Activated T-cell treated with anti-CD3 and anti-CD28 coated beads for 1 hour (primary cell): ENCODE data around the gene IRAG1.
"Not testable (repeated sequence)": the region's sequence is repeated elsewhere in the genome, so short reads cannot be mapped to it uniquely, and the experiment has no call there.

Experiments used
- DNase-seq: peaks from one replicate; pipeline ENCODE4 v3.0.0-alpha.2; 2020; ENCODE audit warnings: low read depth

Gene IRAG1

GRCh38 chr11:10709299-10710086 is 15.9 kb upstream of the IRAG1 start:
- DNase-seq: no peak

DNA sequence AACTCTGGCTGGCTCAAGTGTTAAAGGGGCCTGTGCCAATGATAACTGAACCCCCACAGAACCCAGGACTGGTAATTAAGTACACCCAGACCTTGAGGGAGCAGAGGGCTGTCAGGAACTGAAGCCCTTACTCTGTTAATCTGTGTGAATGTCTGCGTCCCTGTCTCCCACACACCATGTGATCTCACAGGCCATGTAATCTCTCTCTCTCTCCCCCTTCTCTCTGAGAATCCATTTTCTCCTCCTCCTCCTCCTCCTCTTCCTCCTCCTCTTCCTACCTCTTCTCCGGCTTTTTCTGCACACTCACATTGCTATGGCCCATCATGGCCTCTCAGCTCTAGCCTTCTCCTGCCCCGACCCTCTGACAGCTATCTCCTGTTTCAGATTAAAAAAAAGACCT is 14.6 kb upstream of the IRAG1 start:
- no peak for DNase-seq

- no peak for DNase-seq
Observed at GRCh38 chr11:10701982-10702381, 8.4 kb upstream of the IRAG1 start.

- DNase-seq: no peak
Observed at GRCh38 chr11:10699072-10699471, 5.5 kb upstream of the IRAG1 start.

GRCh38 chr11:10697323-10697620 is 3.7 kb upstream of the IRAG1 start:
- no peak for DNase-seq

DNA sequence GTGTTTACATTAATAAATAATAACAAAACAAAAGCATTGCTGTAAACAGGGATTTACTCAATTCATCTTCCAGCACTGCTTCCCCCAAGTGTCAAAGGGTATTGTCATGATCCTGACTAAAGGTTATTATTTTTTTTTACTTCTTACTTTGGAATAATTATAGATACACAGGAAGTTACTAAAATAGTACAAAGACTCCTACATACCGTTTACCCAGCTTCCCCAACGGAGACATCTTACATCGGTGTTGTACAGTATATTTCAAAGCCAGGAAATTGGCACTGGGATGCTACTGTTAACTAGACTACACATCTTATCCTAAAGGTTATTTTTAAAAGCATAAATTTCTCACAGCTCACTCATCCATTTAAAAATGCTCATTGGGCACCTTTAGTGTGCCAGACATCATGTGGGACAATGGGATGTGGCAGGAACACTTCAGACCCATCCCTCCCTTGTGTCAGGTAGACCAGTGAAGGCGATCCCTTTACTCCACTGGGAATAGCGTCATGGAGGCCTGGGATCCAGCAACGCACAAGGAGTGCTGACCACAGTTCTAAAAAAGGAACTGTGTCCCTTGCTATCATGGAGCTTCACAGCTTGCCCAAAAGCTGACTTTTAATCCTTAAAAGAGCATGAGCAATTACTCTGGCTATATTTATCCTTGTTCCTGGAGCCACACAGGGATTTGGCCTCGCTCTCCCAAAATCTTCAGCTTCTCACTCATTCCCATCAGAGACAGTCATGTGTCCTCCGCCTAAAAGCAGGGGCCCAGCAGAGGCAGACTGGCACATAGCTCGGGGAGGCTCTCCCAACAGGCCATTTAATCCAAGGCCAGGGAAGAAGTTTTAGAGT is 3.1 kb upstream of the IRAG1 start:
- no peak for DNase-seq

DNA sequence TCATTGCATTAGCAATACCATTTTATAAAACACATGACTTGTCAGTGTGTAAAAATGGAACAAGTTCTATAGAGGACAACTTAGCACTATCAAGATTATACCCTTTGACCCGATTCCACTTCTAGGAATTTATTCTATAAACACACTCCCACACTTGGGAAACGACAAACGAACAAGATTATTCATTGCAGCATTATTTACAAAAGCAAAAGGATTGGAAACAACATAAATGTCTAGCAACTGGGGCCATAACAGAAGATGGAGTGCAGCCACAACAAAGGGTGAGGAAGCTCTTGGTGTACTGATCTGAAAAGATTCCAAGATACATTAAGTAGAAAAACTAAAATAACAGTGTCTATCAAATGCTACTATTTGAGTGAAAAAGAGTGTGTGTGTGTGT is 2.3 kb upstream of the IRAG1 start:
- no peak for DNase-seq

GRCh38 chr11:10694486-10695239 is 1.1 kb upstream of the IRAG1 start:
- DNase-seq: no peak

- DNase-seq: no peak
Observed at GRCh38 chr11:10692531-10693115, 932 bp downstream of the IRAG1 start.

DNA sequence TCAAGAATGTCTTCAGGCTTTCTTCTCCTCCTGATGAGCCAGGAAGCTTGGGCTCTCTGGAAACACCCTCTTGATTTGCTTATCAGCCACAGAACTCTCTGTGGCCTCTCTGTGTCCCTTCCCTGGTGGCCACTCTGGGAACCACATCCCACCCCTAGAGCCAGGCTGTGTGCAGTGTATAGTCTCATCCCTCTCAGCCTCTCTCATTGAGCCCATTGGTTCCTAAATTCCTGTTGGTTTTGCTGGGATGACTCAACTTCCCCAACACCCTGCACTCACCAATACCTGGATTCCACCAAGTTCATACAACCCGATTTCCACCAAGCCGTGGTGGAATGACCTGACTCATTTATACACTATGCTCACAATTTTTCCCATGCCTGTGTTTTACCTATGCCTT is 5.2 kb downstream of the IRAG1 start:
- DNase-seq: no peak

DNA sequence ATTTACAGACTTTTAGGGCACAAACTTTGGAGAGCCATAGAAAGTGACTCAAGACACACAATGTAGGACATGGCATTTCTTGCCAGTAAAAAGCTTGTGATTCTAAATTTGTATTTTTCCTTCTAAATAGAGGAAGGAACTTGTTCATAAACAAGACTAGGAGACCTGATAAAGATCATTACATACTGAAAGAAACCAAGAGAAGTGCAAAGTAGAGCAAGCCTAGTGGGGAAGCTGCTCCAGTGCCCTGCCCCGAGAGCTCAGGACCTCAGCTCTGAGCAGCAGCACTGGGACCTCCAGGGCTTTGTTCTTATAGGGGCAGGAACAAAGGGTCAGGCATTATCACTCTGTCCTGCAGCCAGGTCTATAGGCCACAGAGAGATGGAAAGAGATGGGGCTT is 7.2 kb downstream of the IRAG1 start:
- DNase-seq: no peak

DNA sequence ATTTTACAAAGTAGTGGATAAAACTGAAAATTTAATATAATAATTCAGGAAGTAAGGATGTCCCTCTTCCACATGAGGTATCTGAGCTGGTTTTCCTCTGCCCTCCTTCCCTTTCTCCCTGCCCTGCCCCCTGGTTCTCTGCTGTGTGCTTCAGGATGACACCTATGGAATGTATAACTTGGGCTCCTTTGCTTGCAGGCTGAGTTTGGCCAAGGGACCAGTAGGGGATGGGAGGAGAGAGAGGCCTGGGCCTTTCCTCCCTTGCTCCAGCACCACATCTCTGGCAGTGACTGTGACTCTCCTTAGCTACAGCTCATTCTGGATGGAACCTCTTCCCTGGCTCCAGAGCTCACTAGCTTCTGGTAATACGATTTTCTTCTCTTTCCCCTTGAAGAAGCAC is 10.1 kb downstream of the IRAG1 start:
- DNase-seq: no peak

DNA sequence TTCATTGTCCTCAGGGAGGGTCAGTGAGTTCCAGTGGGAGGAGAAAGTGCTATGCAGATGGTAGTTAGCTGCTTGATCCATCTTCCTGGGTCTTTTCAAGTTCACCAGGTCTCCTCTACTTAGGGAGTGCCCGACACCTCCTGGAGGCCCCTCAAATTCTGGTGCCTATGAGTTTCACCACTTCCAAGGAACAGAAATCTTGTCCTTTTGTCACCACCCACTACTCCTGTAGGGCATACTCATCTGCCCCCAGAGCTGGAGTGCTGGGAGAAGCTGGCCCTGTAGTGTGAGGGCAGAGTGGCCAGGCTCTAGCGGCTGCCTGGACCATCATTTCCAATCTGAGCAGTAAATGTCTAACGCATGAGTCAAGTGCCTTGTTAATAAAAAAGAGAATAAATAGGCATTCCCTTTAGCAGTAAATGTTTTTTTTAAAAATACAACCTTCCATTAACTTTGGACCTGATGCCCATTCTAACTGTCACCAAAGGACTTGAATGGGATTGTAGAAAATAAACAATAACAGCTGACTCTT is 12.5 kb downstream of the IRAG1 start:
- no peak for DNase-seq

DNA sequence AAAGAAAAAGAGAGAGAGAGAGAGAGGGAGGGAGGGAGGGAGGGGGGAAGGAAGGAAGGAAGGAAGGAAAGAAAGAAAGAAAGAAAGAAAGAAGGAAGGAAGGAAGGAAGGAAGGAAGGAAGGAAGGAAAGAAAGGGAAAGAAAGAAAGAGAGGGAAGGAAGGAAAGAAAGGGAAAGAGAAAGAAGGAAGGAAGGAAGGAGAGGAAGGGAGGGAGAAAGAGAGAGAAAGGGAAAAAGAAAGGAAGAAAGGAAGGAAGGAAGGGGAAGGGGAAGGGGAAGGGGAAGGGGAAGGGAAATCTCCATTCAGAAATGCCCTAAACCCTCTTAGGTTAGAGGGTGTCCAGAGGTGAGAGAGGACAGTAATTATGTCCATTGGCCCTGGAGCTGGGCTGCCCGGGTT is 13.3 kb downstream of the IRAG1 start:
- DNase-seq: not testable (repeated sequence)

GRCh38 chr11:10679644-10680043 is 13.9 kb downstream of the IRAG1 start:
- DNase-seq: no peak

GRCh38 chr11:10678101-10678500 is 15.5 kb downstream of the IRAG1 start:
- DNase-seq: no peak

- DNase-seq: no peak
Observed at GRCh38 chr11:10676919-10677318, 16.6 kb downstream of the IRAG1 start.

DNA sequence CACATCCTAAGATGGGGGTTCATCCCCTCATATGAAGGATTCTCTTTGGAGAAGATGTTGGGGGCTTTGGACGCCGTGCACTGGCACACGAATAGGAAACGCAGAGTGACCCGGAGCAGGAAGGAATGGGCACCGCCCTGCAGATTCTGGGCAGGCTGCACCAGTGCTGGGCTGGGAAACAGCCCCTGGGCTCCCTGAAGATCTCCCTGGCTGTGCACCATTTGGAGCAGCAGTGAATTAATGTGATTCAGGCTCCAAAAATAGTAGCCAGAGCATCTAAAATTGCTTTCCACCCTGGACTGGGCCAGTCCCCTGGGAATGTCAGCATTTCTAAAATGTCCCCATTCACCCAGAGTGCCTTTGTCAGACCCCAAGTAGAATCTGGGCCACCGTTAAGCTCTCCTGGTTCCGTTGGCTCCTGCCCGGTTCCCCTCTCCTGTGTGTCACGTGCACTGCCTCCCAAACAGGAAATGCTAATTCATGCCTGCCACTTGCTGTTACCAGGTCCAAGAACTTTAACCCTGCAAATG is 18.6 kb downstream of the IRAG1 start:
- no peak for DNase-seq

- no peak for DNase-seq
Observed at GRCh38 chr11:10674440-10674855, 19.1 kb downstream of the IRAG1 start.

DNA sequence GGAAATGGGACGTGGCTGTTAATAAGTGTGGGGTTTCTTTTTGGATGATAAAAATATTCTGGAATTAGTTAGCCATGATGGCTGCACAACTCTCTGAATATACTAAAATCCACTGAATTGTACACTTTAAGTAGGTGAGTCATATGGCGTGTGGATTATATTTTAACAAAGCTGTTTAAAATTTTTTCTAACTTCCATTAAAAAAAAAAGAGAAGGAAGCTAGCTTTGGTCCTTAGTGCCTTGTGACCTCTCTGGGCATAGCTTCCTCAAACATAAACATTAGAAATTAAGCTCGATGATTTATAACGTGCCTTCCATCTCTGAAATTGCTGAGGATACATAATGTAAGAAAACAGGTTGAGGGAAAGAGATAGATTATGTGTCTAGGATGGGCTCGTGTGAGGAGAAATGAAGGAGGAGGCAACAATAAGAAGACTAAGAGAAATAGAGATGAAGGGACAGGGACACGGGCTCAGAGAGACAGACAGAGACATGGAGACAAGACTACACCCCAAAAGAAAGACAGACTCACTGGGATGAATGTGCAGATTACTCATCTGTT is 20.0 kb downstream of the IRAG1 start:
- DNase-seq: no peak

DNA sequence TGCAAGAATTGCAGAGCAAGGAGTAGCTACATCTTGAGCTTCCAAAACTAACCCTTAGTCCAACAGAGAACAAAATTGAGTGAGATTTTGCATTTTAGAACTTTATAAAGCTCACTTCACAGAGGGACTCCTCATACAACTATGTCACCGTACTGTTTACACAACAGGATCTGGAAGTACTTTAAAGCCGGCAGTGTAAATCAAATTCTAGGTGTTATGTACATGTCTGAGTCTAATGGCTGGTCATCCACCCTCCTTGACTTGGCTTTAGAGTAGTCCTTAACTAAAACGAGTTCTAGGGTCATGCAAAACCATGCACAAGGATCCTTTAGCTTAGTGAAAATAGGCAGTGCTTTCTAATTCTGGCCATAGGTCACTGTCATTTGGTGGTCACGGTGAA is 23.5 kb downstream of the IRAG1 start:
- no peak for DNase-seq
